GM23248 (cell line): ENCODE results near the gene TTC23L.

Source experiments
- EZH2 ChIP-seq: fragments of 200-600 bp; sonication (generic); IDR thresholded peaks from 2 replicates; pipeline ENCODE4 v1.6.1; 2018; ENCODE audit warnings: antibody characterized with exemption, mild to moderate bottlenecking; ENCODE audit not compliant: insufficient read depth, poor library complexity, severe bottlenecking
- EZH2phosphoT487 ChIP-seq: fragments of 200-600 bp; sonication (generic); IDR thresholded peaks from 2 replicates; pipeline ENCODE4 v1.6.1; 2018; ENCODE audit warnings: antibody characterized with exemption, moderate library complexity, mild to moderate bottlenecking, low read depth; ENCODE audit not compliant: insufficient read depth

GRCh38 chr5:34894716-34895115 lies 55.8 kb downstream of the TTC23L start:
- TF ChIP-seq EZH2, result no peak
- TF ChIP-seq EZH2phosphoT487, result no peak
